ENCODE measurements around the gene FGF10.
A peak's percentile ranks its signal among the peaks of the same experiment; 100 is the strongest.

Gene FGF10

GRCh38 chr5:44389090-44389822 is at the start of gene FGF10:
Gene FGF10 (minus strand): TSS chr5:44389420. CDS start chr5:44388682, 738 bp downstream.
- DNase-seq = no peak

GRCh38 chr5:44426944-44427343 is 37.7 kb upstream of the FGF10 start:
- DNase-seq = no peak

- DNase-seq = no peak
Observed at GRCh38 chr5:44412286-44412685, 23.1 kb upstream of the FGF10 start.

- DNase-seq = no peak
Observed at GRCh38 chr5:44402084-44402483, 12.9 kb upstream of the FGF10 start.

- DNase-seq = no peak
Observed at GRCh38 chr5:44401611-44402010, 12.4 kb upstream of the FGF10 start.

GRCh38 chr5:44398382-44398781 is 9.2 kb upstream of the FGF10 start:
- no peak for DNase-seq

- DNase-seq = no peak
Observed at GRCh38 chr5:44396312-44396711, 7.1 kb upstream of the FGF10 start.

- DNase-seq = no peak
Observed at GRCh38 chr5:44390351-44390750, 1.1 kb upstream of the FGF10 start.

- DNase-seq = peak in 1 of 3 experiments; percentile 29
Observed at GRCh38 chr5:44389823-44390143, 563 bp upstream of the FGF10 start.

- DNase-seq = no peak
Observed at GRCh38 chr5:44388321-44389089, 715 bp downstream of the FGF10 start.

GRCh38 chr5:44387921-44388320 is 1.3 kb downstream of the FGF10 start:
- no peak for DNase-seq

- DNase-seq = no peak
Observed at GRCh38 chr5:44387406-44387805, 1.8 kb downstream of the FGF10 start.

GRCh38 chr5:44385291-44385900 is 3.8 kb downstream of the FGF10 start:
- peak in 1 of 3 experiments; percentile 14 for DNase-seq

GRCh38 chr5:44384816-44385215 is 4.4 kb downstream of the FGF10 start:
- DNase-seq = no peak

- no peak for DNase-seq
Observed at GRCh38 chr5:44382894-44383293, 6.3 kb downstream of the FGF10 start.

GRCh38 chr5:44377057-44377456 is 12.2 kb downstream of the FGF10 start:
- no peak for DNase-seq

GRCh38 chr5:44372028-44372427 is 17.2 kb downstream of the FGF10 start:
- no peak for DNase-seq

GRCh38 chr5:44367203-44367602 is 22.0 kb downstream of the FGF10 start:
- DNase-seq = no peak

GRCh38 chr5:44365345-44365744 is 23.9 kb downstream of the FGF10 start:
- no peak for DNase-seq

- no peak for DNase-seq
Observed at GRCh38 chr5:44364097-44364496, 25.1 kb downstream of the FGF10 start.

GRCh38 chr5:44361342-44362001 is 27.7 kb downstream of the FGF10 start:
- no peak for DNase-seq

GRCh38 chr5:44360919-44361318 is 28.3 kb downstream of the FGF10 start:
- no peak for DNase-seq

GRCh38 chr5:44358421-44358820 is 30.8 kb downstream of the FGF10 start:
- no peak for DNase-seq

GRCh38 chr5:44356231-44356630 is 33.0 kb downstream of the FGF10 start:
- no peak for DNase-seq

Data from NCI-H1417 (cell line).